ENCODE data around the gene FPR1. TPM values are rescaled to one million over a fixed set of nuclear protein-coding genes. Genes with fewer than 3 reads are reported as not detected.

FPR1 gene
- total RNA-seq, 2 donors from 2014 or later, result 0.69 to 2.5 TPM

- H3K9ac ChIP-seq (ENCODE audit: low read depth in 2 of 2, low read length in 2 of 2), result no peak overlapping the region
- H3K9me3 ChIP-seq, result no peaks in the 10 kb centered on the region
- no peak for DNase-seq
- intact Hi-C loops (cut with DNase I), result no loop called here
- H3K27ac ChIP-seq, result no peak overlapping the region
- no peaks in the 10 kb centered on the region for H3K4me1 ChIP-seq
- H3K4me3 ChIP-seq, result no peak overlapping the region
- no peaks in the 10 kb centered on the region for H3K36me3 ChIP-seq
- TF ChIP-seq, protein P1, sequence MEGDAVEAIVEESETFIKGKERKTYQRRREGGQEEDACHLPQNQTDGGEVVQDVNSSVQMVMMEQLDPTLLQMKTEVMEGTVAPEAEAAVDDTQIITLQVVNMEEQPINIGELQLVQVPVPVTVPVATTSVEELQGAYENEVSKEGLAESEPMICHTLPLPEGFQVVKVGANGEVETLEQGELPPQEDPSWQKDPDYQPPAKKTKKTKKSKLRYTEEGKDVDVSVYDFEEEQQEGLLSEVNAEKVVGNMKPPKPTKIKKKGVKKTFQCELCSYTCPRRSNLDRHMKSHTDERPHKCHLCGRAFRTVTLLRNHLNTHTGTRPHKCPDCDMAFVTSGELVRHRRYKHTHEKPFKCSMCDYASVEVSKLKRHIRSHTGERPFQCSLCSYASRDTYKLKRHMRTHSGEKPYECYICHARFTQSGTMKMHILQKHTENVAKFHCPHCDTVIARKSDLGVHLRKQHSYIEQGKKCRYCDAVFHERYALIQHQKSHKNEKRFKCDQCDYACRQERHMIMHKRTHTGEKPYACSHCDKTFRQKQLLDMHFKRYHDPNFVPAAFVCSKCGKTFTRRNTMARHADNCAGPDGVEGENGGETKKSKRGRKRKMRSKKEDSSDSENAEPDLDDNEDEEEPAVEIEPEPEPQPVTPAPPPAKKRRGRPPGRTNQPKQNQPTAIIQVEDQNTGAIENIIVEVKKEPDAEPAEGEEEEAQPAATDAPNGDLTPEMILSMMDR (IDR thresholded peaks at IDR 0.05), result no peak
- H3K27me3 ChIP-seq, result no peaks in the 10 kb centered on the region
Observed at GRCh38 chr19:51783372-51783771, 31.7 kb upstream of the FPR1 start.

DNA sequence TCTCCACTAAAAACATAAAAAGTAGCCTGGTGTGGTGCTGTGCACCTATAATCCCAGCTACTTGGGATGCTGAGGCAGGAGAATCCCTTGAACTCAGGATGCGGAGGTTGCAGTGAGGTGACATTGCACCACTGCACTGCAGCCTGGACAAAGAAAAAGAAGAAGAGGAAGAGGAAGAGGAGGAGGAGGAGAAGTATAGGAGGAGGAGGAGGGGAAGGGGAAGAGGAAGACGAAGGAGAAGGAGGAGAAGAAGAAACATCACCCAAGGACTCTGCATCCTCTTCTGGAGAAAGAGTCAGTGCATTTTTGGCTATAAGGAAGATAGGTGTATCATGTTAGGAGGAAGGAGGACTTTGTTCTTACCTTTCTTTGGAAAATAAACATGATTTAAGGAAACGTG is 30.3 kb upstream of the FPR1 start:
- Histone ChIP-seq H3K9ac (ENCODE audit: low read depth in 2 of 2, low read length in 2 of 2) (no peak overlapping the region), H3K27me3 (no peaks in the 10 kb centered on the region), H3K36me3 (no peaks in the 10 kb centered on the region), H3K4me1 (no peaks in the 10 kb centered on the region), H3K9me3 (no peaks in the 10 kb centered on the region), H3K4me3 (no peak overlapping the region), H3K27ac (no peak overlapping the region)
- no peak for DNase-seq
- TF ChIP-seq, protein P1 (IDR thresholded peaks at IDR 0.05), result no peak
- intact Hi-C loops (cut with DNase I), result no loop called here

- Histone ChIP-seq H3K36me3 (no peaks in the 10 kb centered on the region), H3K27me3 (no peaks in the 10 kb centered on the region), H3K9me3 (no peaks in the 10 kb centered on the region), H3K4me3 (no peak overlapping the region), H3K9ac (ENCODE audit: low read depth in 2 of 2, low read length in 2 of 2) (no peak overlapping the region), H3K27ac (no peak overlapping the region), H3K4me1 (no peaks in the 10 kb centered on the region)
- intact Hi-C loops (cut with DNase I), result no loop called here
- TF ChIP-seq, protein P1 (IDR thresholded peaks at IDR 0.05), result no peak
- DNase-seq, result no peak
Observed at GRCh38 chr19:51780270-51780669, 28.6 kb upstream of the FPR1 start.

GRCh38 chr19:51779703-51780102 is 28.0 kb upstream of the FPR1 start:
- Histone ChIP-seq H3K4me1 (no peaks in the 10 kb centered on the region), H3K27ac (no peak overlapping the region), H3K27me3 (no peaks in the 10 kb centered on the region), H3K4me3 (no peak overlapping the region), H3K36me3 (no peaks in the 10 kb centered on the region), H3K9me3 (no peaks in the 10 kb centered on the region), H3K9ac (ENCODE audit: low read depth in 2 of 2, low read length in 2 of 2) (no peak overlapping the region)
- no peak for DNase-seq
- TF ChIP-seq, protein P1 (IDR thresholded peaks at IDR 0.05), result no peak
- intact Hi-C loops (cut with DNase I), result loop anchor here (10.0 kb wide), 1 partner anchor 125 kb away; no protein-coding TSS in a partner anchor

DNA sequence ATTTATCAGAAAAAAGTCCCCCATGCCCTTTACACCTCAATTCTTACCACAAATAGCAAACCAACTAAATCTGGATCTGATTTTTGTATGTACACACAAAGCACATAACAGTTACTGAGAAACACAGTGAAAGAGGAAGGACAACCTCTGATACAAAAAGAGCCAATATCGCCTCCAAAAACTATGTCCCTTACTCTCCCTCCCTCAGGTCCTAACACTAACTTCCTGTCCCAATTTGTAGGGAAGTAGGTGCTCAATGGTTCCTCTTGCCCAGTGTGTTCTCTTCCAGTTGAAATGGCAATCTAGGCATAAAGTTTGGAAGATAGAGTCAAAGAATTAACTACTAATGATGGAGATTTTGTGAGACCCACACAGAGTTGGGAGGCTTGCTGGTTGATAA is 27.5 kb upstream of the FPR1 start:
- no peaks in the 10 kb centered on the region for H3K36me3 ChIP-seq
- TF ChIP-seq, protein P1 (IDR thresholded peaks at IDR 0.05), result no peak
- no peaks in the 10 kb centered on the region for H3K27me3 ChIP-seq
- H3K4me3 ChIP-seq, result no peak overlapping the region
- no peak overlapping the region for H3K9ac ChIP-seq (ENCODE audit: low read depth in 2 of 2, low read length in 2 of 2)
- no peaks in the 10 kb centered on the region for H3K9me3 ChIP-seq
- no peaks in the 10 kb centered on the region for H3K4me1 ChIP-seq
- intact Hi-C loops (cut with DNase I), result loop anchor here (10.0 kb wide), 1 partner anchor 124 kb away; no protein-coding TSS in a partner anchor
- no peak for DNase-seq
- H3K27ac ChIP-seq, result no peak overlapping the region

All from colonic mucosa (tissue), 4 donors.